H1 (cell line): Measurements from ENCODE around the gene TERC. TPM values are rescaled to one million over a fixed set of nuclear protein-coding genes. Genes with fewer than 3 reads are reported as not detected.

Source experiments
- CTCF ChIA-PET: fragments of 300-600 bp; sonication (Branson Sonifier 250); formaldehyde crosslinking; loops from one replicate; lab custom pipeline; 2021; ENCODE audit not compliant: partially characterized antibody; lab: Charles Lee
- POLR2A ChIA-PET: fragments of 300-600 bp; sonication (Branson Sonifier 250); formaldehyde crosslinking; loops from one replicate; lab custom pipeline; 2021; ENCODE audit warnings: inconsistent platforms; ENCODE audit not compliant: partially characterized antibody; lab: Charles Lee
- DNase-seq, 2 experiments: peaks; one replicate each; pipeline versions ENCODE4 v3.0.0 to v3.0.0-alpha.2; 2010 to 2022; ENCODE audit warnings: low spot score in 2 of 2, low read depth in 1 of 2, mixed read lengths in 1 of 2
- FAIRE-seq: peaks from 2 replicates; lab custom pipeline; 2011; peaks lifted over from hg19 to GRCh38; lab: Jason Lieb, UNC
- H2AFZ ChIP-seq: 2 replicates; pipeline ENCODE4 v1.8.1; 2012; ENCODE audit warnings: low read length, inconsistent platforms
- H2AK5ac ChIP-seq: 2 replicates; pipeline ENCODE4 v1.6.1; 2013; ENCODE audit warnings: low read depth, low read length
- H2BK120ac ChIP-seq: replicated peaks from 2 replicates; pipeline ENCODE3; 2013; ENCODE audit warnings: low read depth, low read length, inconsistent platforms
- H2BK12ac ChIP-seq: 2 replicates; pipeline ENCODE4 v1.6.1; 2013; ENCODE audit warnings: low read depth, low read length
- H2BK15ac ChIP-seq: 2 replicates; pipeline ENCODE4 v1.6.1; 2013; ENCODE audit warnings: low read length
- H2BK20ac ChIP-seq: 2 replicates; pipeline ENCODE4 v1.6.1; 2013; ENCODE audit warnings: low read length
- H2BK5ac ChIP-seq: 2 replicates; pipeline ENCODE4 v1.6.1; 2013; ENCODE audit warnings: low read depth, low read length
- H3K14ac ChIP-seq: 2 replicates; pipeline ENCODE4 v1.6.1; 2013; ENCODE audit warnings: inconsistent platforms; ENCODE audit not compliant: insufficient read length
- H3K18ac ChIP-seq: 2 replicates; pipeline ENCODE4 v1.6.1; 2013; ENCODE audit warnings: low read length; ENCODE audit errors: extremely low read depth
- H3K23ac ChIP-seq: 2 replicates; pipeline ENCODE4 v1.6.1; 2013; ENCODE audit warnings: inconsistent platforms; ENCODE audit not compliant: insufficient read length
- H3K23me2 ChIP-seq: 2 replicates; pipeline ENCODE4 v1.6.1; 2013; ENCODE audit warnings: low read depth, low read length
- H3K27ac ChIP-seq: 2 replicates; pipeline ENCODE4 v1.6.1; 2011; ENCODE audit warnings: low read depth, low read length, inconsistent platforms
- H3K27me3 ChIP-seq, 4 experiments: replicated peaks in 1 of 4; 1 replicate in 1 of 4; 2 replicates in 3 of 4; pipeline versions ENCODE4 v1.6.1 to v1.8.1; 2011 to 2013; ENCODE audit warnings: low read length in 3 of 4, mild to moderate bottlenecking in 3 of 4, inconsistent platforms in 2 of 4, mixed read lengths in 2 of 4, moderate library complexity in 1 of 4; ENCODE audit not compliant: control insufficient read depth in 3 of 4, insufficient read depth in 3 of 4; ENCODE audit errors: extremely low read depth in 1 of 4
- H3K36me3 ChIP-seq, 4 experiments: 2 replicates each; pipeline versions ENCODE4 v1.6.1 to v1.8.1; 2011 to 2013; ENCODE audit warnings: mild to moderate bottlenecking in 4 of 4, low read length in 3 of 4, moderate library complexity in 2 of 4, control low read depth in 1 of 4, inconsistent platforms in 1 of 4; ENCODE audit not compliant: insufficient read depth in 4 of 4, control insufficient read depth in 2 of 4
- H3K4ac ChIP-seq: replicated peaks from 2 replicates; pipeline ENCODE3; 2013; ENCODE audit warnings: low read length, low read depth, mixed read lengths, inconsistent platforms; ENCODE audit not compliant: insufficient read length
- H3K4me1 ChIP-seq, 4 experiments: replicated peaks in 1 of 4; 1 replicate in 1 of 4; 2 replicates in 3 of 4; pipeline versions ENCODE4 v1.6.1 to v1.8.1; 2011 to 2013; ENCODE audit warnings: low read length in 3 of 4, inconsistent platforms in 2 of 4, mixed read lengths in 1 of 4; ENCODE audit not compliant: insufficient read depth in 4 of 4, control insufficient read depth in 3 of 4
- H3K4me2 ChIP-seq, 2 experiments: 2 replicates each; pipeline versions ENCODE4 v1.6.1 to v1.8.1; 2011 to 2013; ENCODE audit warnings: low read depth in 2 of 2, low read length in 2 of 2, control low read depth in 1 of 2, inconsistent platforms in 1 of 2, mild to moderate bottlenecking in 1 of 2; ENCODE audit not compliant: insufficient read depth in 1 of 2
- H3K4me3 ChIP-seq, 4 experiments: fragments of 200-600, 300-600 bp in 1 of 4; sonication (generic), shearing (Covaris generic), sonication (Bioruptor Twin) in 1 of 4; 2 replicates each; pipeline versions ENCODE4 v1.5.1 to v1.8.1; 2011 to 2016; ENCODE audit warnings: low read length in 4 of 4, low read depth in 3 of 4, control low read depth in 2 of 4, inconsistent platforms in 2 of 4, mild to moderate bottlenecking in 2 of 4, mixed read lengths in 1 of 4, moderate library complexity in 1 of 4; ENCODE audit not compliant: insufficient read depth in 2 of 4; ENCODE audit errors: extremely low read depth in 1 of 4
- H3K56ac ChIP-seq: replicated peaks from 2 replicates; pipeline ENCODE3; 2013; ENCODE audit warnings: low read depth, mild to moderate bottlenecking, mixed read lengths, low read length, inconsistent platforms; ENCODE audit not compliant: insufficient read length
- H3K79me1 ChIP-seq: 2 replicates; pipeline ENCODE4 v1.6.1; 2013; ENCODE audit warnings: low read depth, low read length, control low read depth
- H3K79me2 ChIP-seq, 2 experiments: 2 replicates each; pipeline versions ENCODE4 v1.6.1 to v1.8.1; 2012 to 2013; ENCODE audit warnings: low read length in 2 of 2, mild to moderate bottlenecking in 2 of 2, inconsistent platforms in 1 of 2; ENCODE audit not compliant: insufficient read depth in 2 of 2, control insufficient read depth in 1 of 2
- H3K9ac ChIP-seq, 4 experiments: replicated peaks in 1 of 4; 1 replicate in 1 of 4; 2 replicates in 3 of 4; pipeline versions ENCODE4 v1.6.1 to v1.8.1; 2011 to 2013; ENCODE audit warnings: low read depth in 3 of 4, low read length in 3 of 4, control low read depth in 2 of 4, mild to moderate bottlenecking in 2 of 4, moderate library complexity in 2 of 4, inconsistent platforms in 1 of 4; ENCODE audit errors: extremely low read depth in 1 of 4
- H3K9me3 ChIP-seq, 2 experiments: 2 replicates each; pipeline versions ENCODE4 v1.6.1 to v1.8.1; 2012 to 2013; ENCODE audit warnings: mild to moderate bottlenecking in 2 of 2, moderate library complexity in 2 of 2, control low read depth in 1 of 2, inconsistent platforms in 1 of 2, low read depth in 1 of 2, low read length in 1 of 2, mixed read lengths in 1 of 2; ENCODE audit not compliant: insufficient read depth in 2 of 2
- H4K20me1 ChIP-seq, 2 experiments: replicated peaks in 1 of 2; 2 replicates each; pipeline versions ENCODE3 to v1.8.1; 2011 to 2013; ENCODE audit warnings: inconsistent platforms in 2 of 2, low read length in 2 of 2, mild to moderate bottlenecking in 1 of 2; ENCODE audit not compliant: insufficient read depth in 2 of 2, control insufficient read depth in 1 of 2
- H4K5ac ChIP-seq: 2 replicates; pipeline ENCODE4 v1.6.1; 2013; ENCODE audit warnings: low read length, low read depth, mixed read lengths, inconsistent platforms; ENCODE audit not compliant: insufficient read length
- H4K8ac ChIP-seq: 2 replicates; pipeline ENCODE4 v1.8.0; 2013; ENCODE audit warnings: mild to moderate bottlenecking, moderate library complexity, low read length, inconsistent platforms; ENCODE audit not compliant: insufficient read depth; ENCODE audit errors: extremely low read depth
- H4K91ac ChIP-seq: replicated peaks from 2 replicates; pipeline ENCODE3; 2013; ENCODE audit warnings: low read length, mixed read lengths, inconsistent platforms; ENCODE audit not compliant: insufficient read length
- E2F6 ChIP-seq: IDR thresholded peaks from 2 replicates; pipeline ENCODE4 v1.6.1; 2012; ENCODE audit warnings: inconsistent platforms
- HDAC6 ChIP-seq: IDR thresholded peaks from one replicate; pipeline ENCODE4 v1.7.1; 2012; ENCODE audit warnings: low read depth, mild to moderate bottlenecking, inconsistent platforms, low read length, moderate library complexity
- KDM4A ChIP-seq: IDR thresholded peaks from one replicate; pipeline ENCODE4 v1.7.1; 2012; ENCODE audit warnings: low read depth, mild to moderate bottlenecking, moderate library complexity, low read length, inconsistent platforms; ENCODE audit not compliant: severe bottlenecking
- NANOG ChIP-seq: IDR thresholded peaks from 2 replicates; pipeline ENCODE4 v1.6.1; 2011; ENCODE audit warnings: low read length, low read depth, mild to moderate bottlenecking, inconsistent platforms; ENCODE audit not compliant: insufficient read depth, poor library complexity, severe bottlenecking
- NRF1 ChIP-seq: IDR thresholded peaks from 2 replicates; pipeline ENCODE4 v1.6.1; 2011; ENCODE audit warnings: mild to moderate bottlenecking, low read depth, low read length, improper control_type of control experiment
- RXRA ChIP-seq: IDR thresholded peaks from 2 replicates; pipeline ENCODE4 v1.6.1; 2011; ENCODE audit warnings: low read depth, mild to moderate bottlenecking, low read length, moderate library complexity; ENCODE audit not compliant: insufficient read depth
- SAP30 ChIP-seq: fragments of 300-600 bp; sonication (generic); IDR thresholded peaks from 2 replicates; pipeline ENCODE4 v1.7.1; 2012; ENCODE audit warnings: low read length, moderate library complexity, mild to moderate bottlenecking, inconsistent platforms; ENCODE audit not compliant: insufficient read depth, insufficient replicate concordance
- SIN3A ChIP-seq, 2 experiments: IDR thresholded peaks in 1 of 2; conservative IDR thresholded peaks in 1 of 2; 2 replicates each; pipeline ENCODE4 v1.6.1; 2011 to 2012; ENCODE audit warnings: low read length in 2 of 2, improper control_type of control experiment in 1 of 2, low read depth in 1 of 2, mild to moderate bottlenecking in 1 of 2
- WGBS, 2 experiments: shearing (Covaris generic) in 1 of 2; methylation state at CpG; one replicate each; pipeline versions ENCODE4 v1.1.6 to v1.1.7; 2013 to 2015; ENCODE audit warnings: low lambda C conversion rate in 2 of 2, mixed read lengths in 2 of 2, inconsistent platforms in 1 of 2, low coverage in 1 of 2, missing lambda C conversion rate in 1 of 2; ENCODE audit not compliant: insufficient replicate concordance in 2 of 2, insufficient coverage in 1 of 2, insufficient read length in 1 of 2; ENCODE audit errors: extremely low coverage in 1 of 2, missing lambda C conversion rate in 1 of 2; 5-methylcytosine and 5-hydroxymethylcytosine counted together
- polyA plus RNA-seq, 7 experiments: library from polyadenylated mRNA; depleted of rRNA in 3 of 7; stranded (reverse) in 5 of 7; unstranded in 2 of 7; fragments of >200 nt in 5 of 7; fragments of 200-250 nt in 2 of 7; gene quantifications; 1 replicate in 5 of 7; 2 replicates in 1 of 7; 4 replicates in 1 of 7; pipeline versions ENCODE4 v1.2.1 to v1.2.3, GENCODE V29; 2011 to 2013; ENCODE audit warnings: missing spikeins in 2 of 7, mixed read lengths in 2 of 7
- total RNA-seq: library from RNA; stranded (reverse); fragmentation: NEBNext Ultra II Directional; extraction: Animal tissue kit (Norgen Biotek cat#: 25700); gene quantifications from 2 replicates; pipeline ENCODE4 v1.2.1, GENCODE V29; 2021
- TF ChIP-seq, protein P1 (sequence below): IDR thresholded peaks from 2 replicates; pipeline ENCODE4 v1.6.1; 2012; ENCODE audit warnings: inconsistent platforms

TERC gene
- total and polyA plus RNA-seq, 2 of the 8 experiments (the other 6 are each of a cell fraction or from before 2014, with no cell fraction given), result 2.3 to 17.0 TPM

GRCh38 chr3:169772305-169772896 lies 7.5 kb upstream of the TERC start:
- H2BK5ac ChIP-seq, result peak overlapping the region; percentile 92
- peak overlapping the region; percentile 44 to 91 (median 91) for H3K4me3 ChIP-seq
- no peak overlapping the region for H2AK5ac ChIP-seq
- no peak overlapping the region for H2BK120ac ChIP-seq
- DNase-seq (no peak), FAIRE-seq (no peak)
- H2BK15ac ChIP-seq, result no peak overlapping the region
- no peak overlapping the region for H2BK20ac ChIP-seq
- peak overlapping the region; percentile 82 for H4K5ac ChIP-seq
- no peak overlapping the region for H3K23ac ChIP-seq
- peak overlapping the region; percentile 94 for H3K56ac ChIP-seq
- CTCF ChIA-PET, result interaction anchor here (0.6 to 1.8 kb wide), 3 partner anchors 8 to 40 kb away, joined by 3 to 7 read pairs (median 4); partner anchors contain the start of gene TERC
- peaks cover 0 to 3% (median 1%) of the 10 kb centered on the region in 4 experiments; a peak in 1 of 7 replicates for H3K4me1 ChIP-seq
- H3K14ac ChIP-seq, result no peak overlapping the region
- POLR2A ChIA-PET, result interaction anchor here (0.7 to 3.5 kb wide), 7 partner anchors 9 to 585 kb away, joined by 3 to 30 read pairs (median 4); partner anchors contain the start of genes LRRC34, LRRIQ4, SKIL and TERC
- H3K23me2 ChIP-seq, result no peaks in the 10 kb centered on the region
- H4K8ac ChIP-seq, result peak overlapping the region; percentile 97; the same call in 1 of the 2 replicates
- H3K27me3 ChIP-seq, result no peaks in the 10 kb centered on the region
- H3K4me2 ChIP-seq, result peak overlapping the region; percentile 21 to 74
- peak overlapping the region; percentile 48 to 92 (median 84) for H3K9ac ChIP-seq
- no peak overlapping the region for H3K18ac ChIP-seq
- no peak overlapping the region for H2BK12ac ChIP-seq
- no peaks in the 10 kb centered on the region; the same call in 1 of the 2 replicates for H3K79me1 ChIP-seq
- H3K79me2 ChIP-seq, result peaks cover 0 to 36% of the 10 kb centered on the region in 2 experiments; a peak in 3 of 4 replicates
- peak overlapping the region; percentile 31 for H4K91ac ChIP-seq
- H2AFZ ChIP-seq, result peak overlapping the region; percentile 83
- H3K36me3 ChIP-seq, result peaks cover 0 to 25% (median under 1%) of the 10 kb centered on the region in 4 experiments; a peak in 3 of 8 replicates
- H3K27ac ChIP-seq, result peak overlapping the region; percentile 96
- H4K20me1 ChIP-seq, result peaks cover 0 to 2% of the 10 kb centered on the region in 2 experiments
- no peak overlapping the region for H3K4ac ChIP-seq
- 2% methylated on average over 14 of the region's 15 CpGs; no CpG with 5 or more reads in 1 of the 2 experiments for WGBS, 2 experiments
- no peaks in the 10 kb centered on the region for H3K9me3 ChIP-seq
- TF ChIP-seq NANOG, result no peak
- no peak for TF ChIP-seq RXRA
- TF ChIP-seq HDAC6, result no peak
- TF ChIP-seq, protein P1, sequence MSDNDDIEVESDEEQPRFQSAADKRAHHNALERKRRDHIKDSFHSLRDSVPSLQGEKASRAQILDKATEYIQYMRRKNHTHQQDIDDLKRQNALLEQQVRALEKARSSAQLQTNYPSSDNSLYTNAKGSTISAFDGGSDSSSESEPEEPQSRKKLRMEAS, result peak; percentile 82; the same call in 1 of the 2 replicates
- peak; percentile 11 for TF ChIP-seq SAP30
- 0 out of 4 replicates have a peak, but pooled peaks of 1 of the 2 experiments have one; percentile 29 for TF ChIP-seq SIN3A (conservative IDR thresholded peaks at IDR 0.05 in 1 of 2, IDR thresholded peaks at IDR 0.05 in 1 of 2; ENCODE audit: low read depth in 1 of 2, low read length in 2 of 2)
- TF ChIP-seq E2F6, result peak; percentile 52; the same call in 1 of the 2 replicates
- peak; percentile 67 for TF ChIP-seq NRF1
- TF ChIP-seq KDM4A, result no peak
